ENCODE measurements around the gene ZAP70. TPM values are rescaled to one million over a fixed set of nuclear protein-coding genes. Genes with fewer than 3 reads are reported as not detected.
"Not testable (repeated sequence)": the region's sequence is repeated elsewhere in the genome, so short reads cannot be mapped to it uniquely, and the experiment has no call there.

Gene ZAP70
- total RNA-seq, 1 donor from 2014 or later: 10.2 TPM

DNA sequence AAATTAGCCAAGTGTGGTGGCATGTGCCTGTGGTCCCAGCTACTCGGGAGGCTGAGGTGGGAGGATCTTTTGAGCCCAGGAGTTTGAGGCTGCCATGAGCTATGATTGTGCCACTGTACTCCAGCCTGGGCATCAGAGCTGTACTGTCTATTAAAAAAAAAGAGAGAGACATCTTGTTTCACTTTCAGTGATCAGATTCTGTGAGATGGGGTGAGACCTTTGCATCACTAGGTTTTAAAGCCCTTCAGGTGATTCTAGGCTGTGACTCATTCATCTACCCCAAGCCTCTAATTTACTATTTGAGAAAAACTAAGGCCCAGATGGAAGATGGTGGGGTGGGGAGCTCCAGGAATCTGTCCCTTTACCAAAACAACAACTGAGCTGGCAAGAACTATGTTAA, 36.8 kb upstream of the ZAP70 start:
- Histone ChIP-seq H3K27ac (no peak overlapping the region), H3K4me3 (no peak overlapping the region), H3K4me1 (no peaks in the 10 kb centered on the region), H3K27me3 (no peaks in the 10 kb centered on the region), H3K36me3 (no peaks in the 10 kb centered on the region), H3K9me3 (no peaks in the 10 kb centered on the region)
- TF ChIP-seq, protein P1, sequence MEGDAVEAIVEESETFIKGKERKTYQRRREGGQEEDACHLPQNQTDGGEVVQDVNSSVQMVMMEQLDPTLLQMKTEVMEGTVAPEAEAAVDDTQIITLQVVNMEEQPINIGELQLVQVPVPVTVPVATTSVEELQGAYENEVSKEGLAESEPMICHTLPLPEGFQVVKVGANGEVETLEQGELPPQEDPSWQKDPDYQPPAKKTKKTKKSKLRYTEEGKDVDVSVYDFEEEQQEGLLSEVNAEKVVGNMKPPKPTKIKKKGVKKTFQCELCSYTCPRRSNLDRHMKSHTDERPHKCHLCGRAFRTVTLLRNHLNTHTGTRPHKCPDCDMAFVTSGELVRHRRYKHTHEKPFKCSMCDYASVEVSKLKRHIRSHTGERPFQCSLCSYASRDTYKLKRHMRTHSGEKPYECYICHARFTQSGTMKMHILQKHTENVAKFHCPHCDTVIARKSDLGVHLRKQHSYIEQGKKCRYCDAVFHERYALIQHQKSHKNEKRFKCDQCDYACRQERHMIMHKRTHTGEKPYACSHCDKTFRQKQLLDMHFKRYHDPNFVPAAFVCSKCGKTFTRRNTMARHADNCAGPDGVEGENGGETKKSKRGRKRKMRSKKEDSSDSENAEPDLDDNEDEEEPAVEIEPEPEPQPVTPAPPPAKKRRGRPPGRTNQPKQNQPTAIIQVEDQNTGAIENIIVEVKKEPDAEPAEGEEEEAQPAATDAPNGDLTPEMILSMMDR (IDR thresholded peaks at IDR 0.05): no peak
- ATAC-seq: no peak
- intact Hi-C loops (cut with DNase I): no loop called here
- DNase-seq: no peak

DNA sequence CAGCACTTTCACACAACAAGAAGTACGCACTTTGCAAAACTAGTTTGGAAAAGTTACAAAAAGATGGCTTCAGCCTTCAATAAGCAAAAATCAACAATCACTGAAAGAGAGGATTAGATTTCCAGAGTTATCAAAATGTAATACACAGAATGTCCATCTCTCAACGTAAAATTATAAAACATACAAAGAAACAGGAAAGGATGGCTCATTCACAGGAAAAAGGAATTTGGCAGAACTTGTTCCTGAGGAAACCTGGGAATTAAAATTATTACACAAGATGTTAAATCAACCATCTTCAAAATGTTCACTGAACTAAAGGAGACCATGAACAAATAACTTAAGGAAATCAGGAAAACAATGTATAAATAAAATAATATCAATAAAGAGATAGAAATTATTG, 35.9 kb upstream of the ZAP70 start:
- ATAC-seq (no peak), DNase-seq (no peak)
- no peak overlapping the region for H3K27ac ChIP-seq
- no peaks in the 10 kb centered on the region for H3K27me3 ChIP-seq
- intact Hi-C loops (cut with DNase I): no loop called here
- H3K9me3 ChIP-seq: no peaks in the 10 kb centered on the region
- H3K4me3 ChIP-seq: no peak overlapping the region
- no peaks in the 10 kb centered on the region for H3K4me1 ChIP-seq
- H3K36me3 ChIP-seq: no peaks in the 10 kb centered on the region
- TF ChIP-seq, protein P1 (IDR thresholded peaks at IDR 0.05): no peak

DNA sequence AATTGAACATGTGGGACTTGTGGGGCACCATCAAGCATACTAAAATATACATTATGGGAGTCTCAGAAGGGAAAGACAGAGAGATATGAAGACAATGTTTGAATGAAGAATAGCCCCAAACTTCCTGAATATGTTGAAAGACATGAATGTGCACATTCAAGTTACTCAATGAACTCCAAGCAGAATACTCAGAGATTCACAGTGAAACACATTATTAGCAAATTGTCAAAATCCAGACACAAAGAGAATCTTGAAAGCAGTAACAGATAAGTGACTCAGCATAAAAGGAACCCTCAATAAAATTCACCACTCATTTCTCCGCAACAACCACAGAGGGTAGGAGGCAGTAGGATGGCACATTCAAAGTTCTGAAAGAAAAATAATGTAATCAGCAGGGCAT, 35.1 kb upstream of the ZAP70 start:
- TF ChIP-seq, protein P1 (IDR thresholded peaks at IDR 0.05): no peak
- Histone ChIP-seq H3K27me3 (no peaks in the 10 kb centered on the region), H3K4me1 (no peaks in the 10 kb centered on the region), H3K36me3 (no peaks in the 10 kb centered on the region), H3K9me3 (no peaks in the 10 kb centered on the region), H3K4me3 (no peak overlapping the region), H3K27ac (no peak overlapping the region)
- ATAC-seq (no peak), DNase-seq (no peak)
- intact Hi-C loops (cut with DNase I): no loop called here

DNA sequence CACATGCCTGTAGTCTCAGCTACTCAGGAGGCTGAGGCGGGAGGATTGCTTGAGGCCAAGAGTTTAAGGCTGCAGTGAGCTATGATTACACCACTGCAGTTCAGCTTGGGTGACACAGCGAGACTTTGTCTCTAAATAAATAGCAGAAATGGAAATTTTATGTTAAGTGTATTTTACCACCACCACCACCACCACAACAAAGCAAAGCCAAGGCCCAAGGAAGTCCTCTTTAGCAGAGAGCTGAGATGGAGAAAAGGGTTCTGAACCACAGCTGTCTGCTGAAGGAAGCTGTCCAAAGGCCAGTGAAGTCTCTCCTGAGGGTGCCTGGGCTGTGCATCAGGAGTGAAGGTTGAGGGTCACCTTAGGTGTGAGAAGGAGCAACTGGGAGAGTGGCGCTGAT, 26.1 kb upstream of the ZAP70 start:
- H3K4me3 ChIP-seq; H3K27ac ChIP-seq; H3K4me1 ChIP-seq; H3K36me3 ChIP-seq; DNase-seq; intact Hi-C loops (cut with DNase I); H3K27me3 ChIP-seq; H3K9me3 ChIP-seq; ATAC-seq: not testable (repeated sequence)

DNA sequence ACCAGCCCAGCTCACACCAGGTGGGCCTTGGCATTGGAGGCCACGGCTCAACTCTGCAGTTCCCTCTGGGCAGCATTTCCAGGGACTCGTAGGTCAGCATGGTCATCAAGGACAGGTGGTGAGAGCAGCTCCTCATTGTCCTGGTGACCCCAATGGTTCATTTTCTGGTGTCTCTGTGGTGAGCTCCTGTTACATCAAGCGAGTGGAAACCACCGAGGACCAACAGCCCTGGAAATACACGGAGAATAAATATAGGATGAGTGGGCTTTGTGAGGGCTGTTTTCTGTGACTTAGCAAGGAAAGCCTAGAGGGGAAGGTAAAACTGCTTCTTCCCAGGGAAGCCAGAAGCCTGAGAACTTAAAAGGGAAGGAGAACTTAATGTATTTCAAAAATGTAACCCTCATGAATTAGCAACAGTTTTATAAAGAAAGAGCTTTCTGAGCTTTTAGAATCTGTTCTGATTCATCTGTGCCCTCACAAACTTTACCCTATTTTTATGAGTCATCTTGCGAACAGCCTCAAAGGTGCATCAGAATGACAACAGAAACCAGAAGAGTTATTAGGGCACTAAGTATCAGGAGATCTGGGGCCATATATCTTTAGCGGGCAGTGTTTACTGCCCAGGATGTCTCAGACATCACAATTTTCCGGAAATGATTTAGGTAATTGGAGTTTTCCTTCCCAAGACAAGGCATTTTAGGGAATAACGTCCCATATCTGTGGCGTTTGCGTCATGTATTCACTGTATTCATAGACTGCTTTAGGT, 25.1 kb upstream of the ZAP70 start:
- H3K9me3 ChIP-seq: no peaks in the 10 kb centered on the region
- ATAC-seq (no peak), DNase-seq (no peak)
- intact Hi-C loops (cut with DNase I): no loop called here
- TF ChIP-seq, protein P1 (IDR thresholded peaks at IDR 0.05): no peak
- no peak overlapping the region for H3K27ac ChIP-seq
- H3K4me3 ChIP-seq: no peak overlapping the region
- H3K4me1 ChIP-seq: no peaks in the 10 kb centered on the region
- no peaks in the 10 kb centered on the region for H3K27me3 ChIP-seq
- H3K36me3 ChIP-seq: no peaks in the 10 kb centered on the region

DNA sequence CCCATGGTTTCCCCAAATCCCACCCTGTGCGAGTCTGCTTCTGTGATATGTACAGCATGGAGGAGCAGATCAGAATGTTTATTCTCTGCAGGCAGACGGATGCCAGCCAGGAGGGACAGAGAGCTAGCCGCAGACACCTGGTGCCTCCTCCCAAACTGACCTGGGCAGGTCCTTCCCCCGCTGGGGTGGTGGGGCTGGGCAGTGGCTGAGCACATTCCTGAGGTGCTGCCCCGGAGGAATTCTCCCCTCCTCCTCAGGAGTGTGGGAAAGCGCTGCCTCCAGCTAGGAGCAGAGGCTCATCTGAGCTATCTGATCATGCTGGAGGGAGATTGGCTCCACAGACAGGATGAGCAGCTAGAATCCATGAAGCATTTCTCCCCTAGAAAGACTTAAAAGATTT, 22.2 kb upstream of the ZAP70 start:
- no peak for DNase-seq
- H3K4me1 ChIP-seq: no peaks in the 10 kb centered on the region
- no peak overlapping the region for H3K27ac ChIP-seq
- peak; percentile 36 for ATAC-seq
- H3K36me3 ChIP-seq: no peaks in the 10 kb centered on the region
- intact Hi-C loops (cut with DNase I): no loop called here
- H3K27me3 ChIP-seq: no peaks in the 10 kb centered on the region
- H3K4me3 ChIP-seq: no peak overlapping the region
- TF ChIP-seq, protein P1 (IDR thresholded peaks at IDR 0.05): no peak
- H3K9me3 ChIP-seq: no peaks in the 10 kb centered on the region

Data from upper lobe of right lung (tissue), 1 donor.